Activated CD8-positive, alpha-beta memory T cell treated with anti-CD3 and anti-CD28 coated beads, Interleukin-2, amount 10 ng/mL, durations not matched to agents 7 days and 5 days (primary cell): ENCODE data around the gene RFC5. TPM values are rescaled to one million over a fixed set of nuclear protein-coding genes. Genes with fewer than 3 reads are reported as not detected.

Source experiments
- ATAC-seq: fragments of 150-1000 bp; cut with Tn5 transposase; one replicate; pipeline ENCODE4 v1.10.0; 2021; ENCODE audit warnings: moderate library complexity
- CTCF ChIA-PET: fragments of 350-600 bp; sonication (Branson Sonifier 250); formaldehyde crosslinking; loops from one replicate; lab custom pipeline; 2021; ENCODE audit warnings: antibody characterized with exemption; lab: Charles Lee
- DNase-seq: peaks from one replicate; pipeline ENCODE4 v3.0.0-alpha.2; 2020
- H3K27ac Mint-ChIP-seq: one replicate; pipeline ENCODE4 v1.8.0; 2021; ENCODE audit warnings: mild to moderate bottlenecking, mixed read lengths
- H3K27me3 Mint-ChIP-seq: one replicate; pipeline ENCODE4 v1.8.0; 2021; ENCODE audit warnings: mixed read lengths
- H3K36me3 Mint-ChIP-seq: one replicate; pipeline ENCODE4 v1.8.0; 2021; ENCODE audit warnings: mild to moderate bottlenecking, mixed read lengths
- H3K4me1 Mint-ChIP-seq: one replicate; pipeline ENCODE4 v1.8.0; 2021; ENCODE audit warnings: mixed read lengths
- H3K4me3 Mint-ChIP-seq: one replicate; pipeline ENCODE4 v1.8.0; 2021; ENCODE audit warnings: mild to moderate bottlenecking, moderate library complexity, mixed read lengths
- H3K9me3 Mint-ChIP-seq: one replicate; pipeline ENCODE4 v1.8.0; 2022; ENCODE audit warnings: low read depth, mixed read lengths
- total RNA-seq, 2 experiments: library from RNA; stranded (reverse); gene quantifications; one replicate each; pipeline ENCODE4 v1.2.3, GENCODE V29; 2021

RFC5 gene
- total RNA-seq, 2 experiments from 2014 or later, result 55.4 to 55.7 TPM

DNA sequence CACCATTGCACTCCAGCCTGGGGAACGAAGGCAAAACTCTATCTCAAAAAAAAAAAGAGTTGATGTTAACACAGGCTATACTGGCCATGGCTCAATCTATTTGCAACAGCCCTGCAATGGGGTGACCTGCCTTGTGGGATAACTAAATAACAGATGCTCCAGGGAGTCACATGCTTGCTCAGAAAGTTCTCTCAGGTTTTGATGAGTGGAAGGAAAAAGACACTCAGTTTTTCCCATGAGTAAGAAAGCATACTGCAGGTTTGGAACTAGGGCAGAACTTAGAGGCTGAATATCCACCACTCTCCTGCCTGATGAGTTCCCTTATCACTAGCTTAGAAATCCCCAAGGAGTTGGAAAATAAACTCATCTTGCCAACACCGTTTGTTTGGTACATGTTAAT is 27.6 kb downstream of the RFC5 start:
- Mint-ChIP-seq H3K27ac (no peak overlapping the region), H3K4me1 (peaks cover 17% of the 10 kb centered on the region), H3K4me3 (no peak overlapping the region), H3K36me3 (peaks cover 51% of the 10 kb centered on the region), H3K27me3 (no peaks in the 10 kb centered on the region), H3K9me3 (no peaks in the 10 kb centered on the region)
- DNase-seq (no peak), ATAC-seq (no peak)
- CTCF ChIA-PET, result interaction anchor here (0.7 to 2.4 kb wide), 3 partner anchors 11 to 836 kb away, joined by 3 to 6 read pairs (median 3); no protein-coding TSS in a partner anchor

DNA sequence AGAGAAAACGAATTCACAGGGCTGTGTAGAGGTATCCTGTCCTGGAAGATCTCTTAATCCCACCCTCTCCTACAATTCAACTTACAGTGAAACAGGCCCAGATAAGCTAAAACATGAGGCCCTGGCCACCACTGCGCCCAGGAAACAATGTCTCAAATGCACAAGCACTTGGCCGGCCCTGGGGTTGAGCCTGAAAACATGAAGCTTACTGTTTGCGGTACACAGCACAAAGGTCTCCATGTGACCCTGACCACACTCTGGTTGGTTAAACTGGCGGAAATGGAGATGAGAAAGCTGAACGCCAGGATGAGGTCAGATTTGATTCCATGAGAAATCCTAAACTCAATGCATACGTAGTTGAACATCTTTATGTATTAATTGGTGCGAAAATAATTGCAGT is 28.1 kb downstream of the RFC5 start:
- H3K36me3 Mint-ChIP-seq, result peaks cover 52% of the 10 kb centered on the region
- H3K4me1 Mint-ChIP-seq, result peaks cover 17% of the 10 kb centered on the region

DNA sequence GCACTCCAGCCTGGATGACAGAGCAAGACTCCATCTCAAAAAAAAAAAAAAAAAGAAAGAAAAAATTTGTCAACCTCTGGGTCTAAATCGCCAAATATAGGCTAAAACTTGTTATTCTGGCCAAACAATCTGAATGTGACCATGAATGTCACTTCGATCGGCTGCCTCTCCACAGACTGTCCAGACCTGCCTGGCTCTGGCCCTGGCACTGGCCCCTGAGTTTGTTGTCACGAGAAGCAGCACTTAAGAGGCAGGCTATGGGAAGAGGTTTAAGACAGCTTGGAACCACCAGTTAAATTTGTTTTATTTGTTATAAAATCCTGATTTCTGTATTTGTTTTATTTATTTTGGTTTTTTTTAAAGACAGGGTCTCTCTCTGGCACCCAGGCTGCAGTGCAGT is 29.9 kb downstream of the RFC5 start:
- DNase-seq (no peak), ATAC-seq (no peak)
- CTCF ChIA-PET, result interaction anchor here (1.4 kb wide), 1 partner anchor 10 kb away, joined by 5 read pairs; no protein-coding TSS in a partner anchor
- Mint-ChIP-seq H3K4me3 (no peak overlapping the region), H3K9me3 (no peaks in the 10 kb centered on the region), H3K4me1 (peaks cover 22% of the 10 kb centered on the region), H3K36me3 (peaks cover 54% of the 10 kb centered on the region), H3K27me3 (no peaks in the 10 kb centered on the region), H3K27ac (no peak overlapping the region)

More for the DNA sequence above, 28.1 kb downstream of the RFC5 start:
- DNase-seq (no peak), ATAC-seq (no peak)
- Mint-ChIP-seq H3K27me3 (no peaks in the 10 kb centered on the region), H3K4me3 (no peak overlapping the region), H3K9me3 (no peaks in the 10 kb centered on the region), H3K27ac (no peak overlapping the region)
- CTCF ChIA-PET, result interaction anchor here (1.5 to 2.4 kb wide), 2 partner anchors 10 to 19 kb away, joined by 3 to 6 read pairs; no protein-coding TSS in a partner anchor

DNA sequence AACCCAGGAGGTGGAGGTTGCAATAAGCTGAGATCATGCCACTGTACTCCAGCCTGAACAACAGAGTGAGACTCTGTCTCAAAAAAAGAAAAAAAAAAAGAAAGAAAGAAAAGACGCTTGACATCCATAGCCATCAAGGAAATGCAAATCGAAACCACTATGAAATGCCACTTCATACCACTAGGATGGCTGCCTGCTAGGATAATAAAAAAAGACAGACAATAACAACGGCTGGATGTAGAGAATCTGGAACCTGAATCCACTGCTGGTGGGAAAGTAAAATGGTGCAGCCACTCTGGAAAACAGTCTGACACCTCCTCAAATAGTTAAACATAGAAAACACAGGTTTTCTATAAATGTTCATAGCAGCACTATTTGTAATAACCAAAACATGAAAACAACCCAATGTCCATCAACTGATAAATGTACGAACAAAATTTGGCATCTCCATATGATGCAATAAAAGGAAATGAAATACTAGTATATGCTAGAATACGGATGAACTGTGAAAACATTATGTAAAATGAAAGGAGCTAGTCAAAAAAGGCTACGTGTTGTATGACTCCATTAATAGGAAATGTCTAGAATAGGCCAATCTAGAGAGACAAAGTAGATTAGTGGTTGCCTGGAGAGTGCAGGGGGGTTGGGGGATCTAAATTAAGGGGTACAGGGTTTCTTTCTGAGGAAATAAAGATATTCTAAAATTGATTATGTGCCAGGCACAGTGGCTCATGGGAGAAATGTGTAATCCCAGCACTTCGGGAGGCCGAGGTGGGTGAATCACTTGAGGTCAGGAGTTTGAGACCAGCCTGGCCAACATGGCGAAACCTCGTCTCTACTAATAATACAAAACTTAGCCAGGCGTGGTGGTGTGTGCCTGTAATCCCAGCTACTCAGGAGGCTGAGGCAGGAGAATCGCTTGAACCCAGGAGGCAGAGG is 34.7 kb downstream of the RFC5 start:
- Mint-ChIP-seq H3K27me3 (no peaks in the 10 kb centered on the region), H3K36me3 (peaks cover 33% of the 10 kb centered on the region), H3K27ac (peak overlapping the region; percentile 63), H3K4me1 (peaks cover 32% of the 10 kb centered on the region), H3K9me3 (no peaks in the 10 kb centered on the region), H3K4me3 (no peak overlapping the region)
- CTCF ChIA-PET, result no interaction called here
- ATAC-seq, result no peak
- no peak for DNase-seq

DNA sequence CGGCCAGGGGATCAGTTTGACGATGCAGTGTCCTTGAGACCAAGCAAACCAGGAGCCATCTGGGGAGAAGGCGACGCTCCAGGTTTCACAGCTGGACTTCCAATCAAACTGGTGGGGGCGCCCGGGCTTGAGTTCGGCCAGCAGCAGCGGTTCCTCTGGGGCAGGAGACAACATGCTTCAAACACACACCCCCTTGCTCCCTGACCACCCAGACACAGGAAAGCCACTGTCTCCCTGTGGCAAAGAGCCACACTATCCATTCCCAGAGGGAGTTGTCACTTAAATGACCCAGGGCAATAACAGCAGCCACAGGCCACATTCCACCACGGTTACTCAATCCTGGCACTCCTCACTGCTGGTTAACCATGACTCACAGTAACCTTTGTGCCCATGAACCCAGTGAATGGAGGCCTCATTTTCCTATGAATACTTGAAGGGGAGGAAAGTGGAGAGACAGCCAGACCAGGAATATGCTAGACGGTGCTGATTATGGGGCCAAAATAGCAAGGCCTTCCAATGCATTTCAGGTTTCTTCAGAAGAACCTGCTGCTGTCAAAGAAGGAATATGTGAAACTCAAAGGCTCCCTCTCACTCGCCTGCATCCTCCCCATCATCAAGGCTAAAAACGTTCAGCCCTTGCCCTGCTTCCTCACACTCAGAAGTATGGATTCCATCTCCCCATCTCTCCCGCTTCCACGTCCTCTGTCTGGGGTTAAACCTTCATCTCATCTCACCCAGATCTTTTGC is 36.0 kb downstream of the RFC5 start:
- H3K4me3 Mint-ChIP-seq, result no peak overlapping the region
- CTCF ChIA-PET, result interaction anchor here (1.1 to 4.4 kb wide), 2 partner anchors 12 to 177 kb away, joined by 3 to 47 read pairs; no protein-coding TSS in a partner anchor
- no peak for ATAC-seq
- H3K4me1 Mint-ChIP-seq, result peaks cover 30% of the 10 kb centered on the region
- H3K36me3 Mint-ChIP-seq, result peaks cover 30% of the 10 kb centered on the region
- H3K9me3 Mint-ChIP-seq, result no peaks in the 10 kb centered on the region
- DNase-seq, result peak; percentile 49
- H3K27ac Mint-ChIP-seq, result peak overlapping the region; percentile 67
- H3K27me3 Mint-ChIP-seq, result no peaks in the 10 kb centered on the region

DNA sequence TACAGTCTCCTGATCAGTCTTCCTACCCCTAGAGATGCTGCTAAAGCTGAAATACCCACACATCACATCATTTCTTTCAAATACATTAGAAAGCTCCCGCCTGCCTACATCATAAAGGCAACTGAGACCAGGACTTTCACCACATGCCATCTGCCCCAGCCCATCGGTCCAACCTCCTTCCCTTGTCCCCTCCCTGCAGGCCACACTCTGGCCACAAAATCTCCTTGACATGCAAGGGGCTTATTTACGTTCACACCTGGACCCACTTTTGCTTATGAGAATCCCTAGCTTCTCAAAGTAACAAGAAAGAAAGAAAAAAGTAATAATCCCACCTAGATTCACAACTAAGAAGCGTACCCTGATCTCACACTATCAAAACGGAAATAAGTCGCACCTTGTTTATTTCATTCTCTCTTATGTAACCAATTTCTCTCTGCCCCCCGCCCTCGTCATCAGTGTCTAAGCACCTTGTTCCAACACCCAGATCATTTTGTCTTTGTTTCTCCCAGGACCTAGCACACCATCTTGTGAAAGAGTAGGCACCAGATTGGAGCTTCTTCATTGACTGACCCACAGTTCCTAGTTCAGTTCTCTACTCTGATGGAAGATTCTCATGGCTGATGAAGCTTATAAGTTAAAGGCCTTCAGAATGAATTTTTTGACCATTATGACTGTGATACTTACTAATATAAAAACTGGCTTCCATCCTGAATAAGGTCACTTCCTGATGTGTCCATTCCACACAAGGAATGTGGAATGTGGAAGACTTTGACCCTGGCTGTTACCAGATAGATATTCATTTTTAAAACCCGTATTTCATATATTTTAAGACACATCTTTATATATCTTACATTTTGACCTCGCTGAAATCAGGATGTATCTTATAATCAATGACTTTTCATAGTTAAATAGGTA is 36.8 kb downstream of the RFC5 start:
- H3K27ac Mint-ChIP-seq, result peak overlapping the region; percentile 67
- DNase-seq (no peak), ATAC-seq (no peak)
- no peaks in the 10 kb centered on the region for H3K9me3 Mint-ChIP-seq
- H3K4me3 Mint-ChIP-seq, result no peak overlapping the region
- peaks cover 28% of the 10 kb centered on the region for H3K36me3 Mint-ChIP-seq
- CTCF ChIA-PET, result interaction anchor here (1.1 to 4.4 kb wide), 2 partner anchors 11 to 178 kb away, joined by 3 to 47 read pairs; no protein-coding TSS in a partner anchor
- H3K27me3 Mint-ChIP-seq, result no peaks in the 10 kb centered on the region
- peaks cover 30% of the 10 kb centered on the region for H3K4me1 Mint-ChIP-seq

DNA sequence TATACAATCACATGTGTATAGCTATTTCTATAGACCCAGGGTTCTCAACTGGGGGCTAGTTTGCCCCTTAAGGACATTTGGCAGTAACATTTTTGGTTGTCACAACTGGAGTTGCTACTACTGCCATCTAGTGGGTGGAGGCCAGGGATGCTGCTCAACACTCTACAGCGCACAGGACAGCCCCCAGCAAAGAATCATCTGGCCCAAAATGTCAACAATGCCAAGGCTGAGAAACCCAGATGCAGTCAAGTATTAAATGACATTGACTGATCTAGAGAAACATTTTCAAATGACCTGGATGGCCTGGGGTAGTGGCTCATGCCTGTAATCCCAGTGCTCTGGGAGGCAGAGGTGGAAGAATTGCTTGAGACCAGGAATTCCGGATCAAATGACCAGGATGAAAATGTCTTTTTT is 38.6 kb downstream of the RFC5 start:
- DNase-seq (peak; percentile 86), ATAC-seq (peak; percentile 87)
- H3K4me3 Mint-ChIP-seq, result no peak overlapping the region
- H3K9me3 Mint-ChIP-seq, result no peaks in the 10 kb centered on the region
- CTCF ChIA-PET, result interaction anchor here (0.8 to 4.4 kb wide), 8 partner anchors 9 to 321 kb away, joined by 3 to 47 read pairs (median 6); partner anchors contain the start of gene SUDS3
- no peak overlapping the region for H3K27ac Mint-ChIP-seq
- peaks cover 46% of the 10 kb centered on the region for H3K4me1 Mint-ChIP-seq
- peaks cover 23% of the 10 kb centered on the region for H3K36me3 Mint-ChIP-seq
- H3K27me3 Mint-ChIP-seq, result no peaks in the 10 kb centered on the region

DNA sequence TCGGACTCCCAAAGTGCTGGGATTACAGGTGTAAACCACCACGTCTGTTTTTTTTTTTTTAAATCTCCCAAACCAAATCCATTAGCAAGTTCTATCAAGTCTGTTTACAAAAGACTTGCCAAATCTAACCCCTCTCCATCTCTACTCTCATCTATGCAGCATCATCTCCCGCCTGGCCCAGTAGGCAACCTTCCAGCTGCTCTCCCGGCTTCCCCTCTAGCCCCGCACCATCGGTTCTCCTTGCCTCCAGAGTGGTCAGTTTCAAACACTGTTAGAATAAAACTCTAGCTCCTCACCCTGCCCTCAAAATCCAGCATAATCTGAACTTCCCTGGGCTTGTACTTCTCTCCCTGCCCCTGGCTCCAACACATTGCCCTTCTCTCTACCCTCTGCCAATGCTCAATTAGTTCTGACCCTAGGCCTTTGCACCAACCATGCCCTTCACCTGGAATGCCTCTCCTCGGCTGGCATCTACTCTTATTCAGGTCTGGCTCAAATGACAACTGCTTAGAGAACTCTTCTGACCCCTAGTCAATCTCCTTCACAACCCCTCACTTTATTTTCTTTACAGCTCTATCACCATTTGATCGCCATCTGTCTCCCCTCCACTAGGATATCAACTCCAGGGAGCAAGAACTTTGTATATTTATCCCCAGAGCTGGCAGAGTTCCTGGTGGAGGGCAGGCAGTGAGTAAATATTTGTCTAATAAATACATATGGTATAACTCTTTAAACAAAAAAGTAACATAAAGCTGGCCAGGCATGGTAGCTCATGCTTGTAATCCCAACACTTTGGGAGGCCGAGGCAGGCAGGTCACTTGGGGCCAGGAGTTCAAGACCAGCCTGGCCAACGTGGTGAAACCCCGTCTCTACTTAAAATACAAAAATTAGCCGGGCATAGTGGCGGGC is 39.6 kb downstream of the RFC5 start:
- peaks cover 19% of the 10 kb centered on the region for H3K36me3 Mint-ChIP-seq
- peak overlapping the region; percentile 61 for H3K27ac Mint-ChIP-seq
- CTCF ChIA-PET, result interaction anchor here (0.8 to 4.4 kb wide), 5 partner anchors 8 to 181 kb away, joined by 3 to 47 read pairs (median 4); partner anchors contain the start of gene RFC5
- H3K9me3 Mint-ChIP-seq, result no peaks in the 10 kb centered on the region
- peaks cover 45% of the 10 kb centered on the region for H3K4me1 Mint-ChIP-seq
- H3K4me3 Mint-ChIP-seq, result no peak overlapping the region
- no peak for DNase-seq
- no peaks in the 10 kb centered on the region for H3K27me3 Mint-ChIP-seq
- ATAC-seq, result no peak

DNA sequence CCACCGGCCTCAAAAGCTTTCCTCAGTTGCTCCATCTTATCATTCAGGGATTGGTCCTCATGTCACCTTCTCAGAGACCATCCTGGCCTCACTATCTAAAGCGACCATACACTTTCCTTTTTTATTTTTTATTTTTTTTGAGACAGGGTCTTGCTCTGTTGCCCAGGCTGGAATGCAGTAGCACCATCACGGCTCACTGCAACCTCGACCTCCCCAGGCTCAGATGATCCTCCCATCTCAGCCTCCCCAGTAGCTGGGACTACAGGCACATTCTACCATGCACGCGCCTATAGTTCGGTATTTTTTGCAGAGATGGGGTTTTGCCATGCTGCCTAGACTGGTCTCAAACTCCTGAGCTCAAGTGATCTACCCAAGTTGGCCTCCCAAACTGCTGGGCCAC is 41.7 kb downstream of the RFC5 start:
- peaks cover 37% of the 10 kb centered on the region for H3K4me1 Mint-ChIP-seq
- no peak for ATAC-seq
- H3K27me3 Mint-ChIP-seq, result no peaks in the 10 kb centered on the region
- peaks cover 8% of the 10 kb centered on the region for H3K36me3 Mint-ChIP-seq
- H3K4me3 Mint-ChIP-seq, result no peak overlapping the region
- CTCF ChIA-PET, result no interaction called here
- DNase-seq, result no peak
- no peak overlapping the region for H3K27ac Mint-ChIP-seq
- H3K9me3 Mint-ChIP-seq, result no peaks in the 10 kb centered on the region

DNA sequence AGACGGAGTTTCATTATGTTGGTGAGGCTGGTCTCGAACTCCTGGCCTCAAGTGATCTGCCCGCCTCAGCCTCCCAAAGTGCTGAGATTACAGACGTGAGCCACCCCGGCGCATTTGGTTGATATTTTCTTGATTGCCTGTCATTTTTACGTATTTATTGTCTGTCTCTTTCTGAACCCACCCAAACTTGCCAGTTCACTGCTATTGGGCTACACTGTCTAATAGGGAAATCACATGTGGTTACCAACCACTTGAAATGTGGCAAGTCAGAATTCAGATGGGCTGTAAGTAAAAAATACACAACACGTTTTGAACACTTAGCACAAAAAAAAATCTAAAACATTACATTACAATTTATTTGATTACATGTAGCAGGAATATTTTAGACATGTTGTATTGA is 42.4 kb downstream of the RFC5 start:
- H3K4me3 Mint-ChIP-seq, result no peak overlapping the region
- no peaks in the 10 kb centered on the region for H3K27me3 Mint-ChIP-seq
- H3K36me3 Mint-ChIP-seq, result peaks cover 6% of the 10 kb centered on the region
- CTCF ChIA-PET, result interaction anchor here (1.2 to 1.5 kb wide), 2 partner anchors 77 to 317 kb away, joined by 3 to 4 read pairs; partner anchors contain the start of genes PEBP1 and SUDS3
- H3K9me3 Mint-ChIP-seq, result no peaks in the 10 kb centered on the region
- peaks cover 40% of the 10 kb centered on the region for H3K4me1 Mint-ChIP-seq
- DNase-seq (no peak), ATAC-seq (no peak)
- H3K27ac Mint-ChIP-seq, result no peak overlapping the region

DNA sequence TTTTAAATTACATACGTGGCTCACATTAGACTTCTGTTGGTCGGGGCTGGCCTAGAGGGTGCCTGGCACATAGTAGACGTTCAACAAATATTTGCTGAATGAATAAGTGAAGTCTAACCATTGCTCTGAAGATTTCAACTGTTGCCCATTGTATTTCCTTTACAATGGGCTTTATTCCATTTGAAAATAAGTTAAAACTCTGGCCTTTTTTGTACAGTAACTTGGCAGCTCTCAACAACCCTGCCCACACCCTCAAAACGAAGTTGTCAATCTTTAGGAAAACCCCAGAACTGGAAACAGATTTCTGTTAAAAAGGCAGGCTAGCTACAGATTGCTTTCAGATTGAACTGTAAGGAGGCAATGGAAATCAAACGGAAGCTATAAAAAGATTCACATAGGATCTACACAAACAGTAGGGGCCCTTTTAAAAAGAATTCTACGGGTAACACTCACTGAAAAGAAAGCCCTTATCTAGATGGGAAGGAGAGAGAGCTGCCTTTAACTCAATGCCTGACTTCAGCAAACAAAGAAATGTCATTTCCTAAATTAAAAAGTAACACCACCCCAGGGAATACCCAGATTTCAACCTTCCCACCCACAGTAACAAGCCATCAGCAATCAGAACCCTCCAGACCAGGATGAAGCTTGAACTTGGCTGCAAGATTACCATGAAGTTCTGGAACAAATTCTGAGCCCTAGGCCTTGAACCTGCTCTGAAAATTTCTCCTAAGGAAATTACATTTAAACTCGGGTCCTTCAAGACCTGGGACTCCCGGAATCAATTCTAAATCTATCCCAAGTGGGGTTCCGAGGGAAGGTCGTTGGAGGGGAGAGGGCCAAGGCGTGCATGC is 43.1 kb downstream of the RFC5 start:
- peaks cover 47% of the 10 kb centered on the region for H3K4me1 Mint-ChIP-seq
- no peaks in the 10 kb centered on the region for H3K9me3 Mint-ChIP-seq
- CTCF ChIA-PET, result interaction anchor here (0.9 to 1.5 kb wide), 3 partner anchors 42 to 316 kb away, joined by 3 to 4 read pairs (median 3); partner anchors contain the start of genes PEBP1 and SUDS3
- DNase-seq (no peak), ATAC-seq (no peak)
- H3K27ac Mint-ChIP-seq, result peak overlapping the region; percentile 91
- H3K27me3 Mint-ChIP-seq, result no peaks in the 10 kb centered on the region
- peak overlapping the region; percentile 84 for H3K4me3 Mint-ChIP-seq
- peaks cover 6% of the 10 kb centered on the region for H3K36me3 Mint-ChIP-seq
